Iris pigment epithelial cell (primary cell): ENCODE measurements around the gene RBMS1.

Source experiments
- DNase-seq: peaks from one replicate; pipeline ENCODE4 v3.0.0-alpha.2; 2011; ENCODE audit warnings: low read depth

The RBMS1 gene

GRCh38 chr2:160253440-160254188 is 240.0 kb downstream of the RBMS1 start:
- peak; percentile 73 for DNase-seq

DNA sequence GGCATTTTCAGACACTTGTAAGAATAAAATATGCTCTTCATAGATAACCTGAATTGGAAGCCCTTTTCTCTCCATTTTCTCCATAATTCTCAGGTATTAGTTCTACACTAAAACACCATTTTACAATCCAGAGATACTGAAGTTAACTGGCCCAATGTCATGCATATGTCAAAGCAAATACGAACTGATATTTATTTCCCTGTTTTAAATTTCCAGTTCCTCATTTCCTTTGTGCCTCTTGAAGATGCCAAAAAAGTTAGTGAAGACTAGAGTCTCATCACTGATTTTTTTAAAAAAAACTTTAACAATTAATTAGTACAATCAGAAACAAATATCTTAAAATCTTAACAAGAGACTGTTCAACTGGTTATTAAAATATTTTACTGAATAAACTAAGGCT is 240.7 kb downstream of the RBMS1 start:
- no peak for DNase-seq

GRCh38 chr2:160252278-160252887 is 241.2 kb downstream of the RBMS1 start:
- DNase-seq = no peak

DNA sequence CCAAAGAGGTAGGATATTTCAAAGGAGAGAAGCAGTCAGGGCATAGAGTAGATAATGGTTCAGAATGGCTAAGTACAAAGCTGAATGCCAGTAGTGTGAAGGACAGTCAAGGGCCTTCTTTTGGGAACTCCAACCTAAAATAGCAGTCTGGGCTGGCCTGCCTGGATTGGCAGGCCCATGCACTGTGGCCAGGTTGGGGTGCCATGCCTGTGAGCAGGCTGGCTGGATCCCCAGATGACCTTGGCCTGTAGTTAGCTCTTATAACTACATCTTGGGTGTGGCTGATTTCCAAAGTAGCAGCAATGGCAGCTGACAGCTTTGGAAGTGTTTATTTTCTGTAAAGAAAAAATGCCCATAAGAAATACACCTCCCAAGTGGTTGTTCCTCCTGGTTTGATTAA is 242.0 kb downstream of the RBMS1 start:
- no peak for DNase-seq

GRCh38 chr2:160249876-160250275 is 243.7 kb downstream of the RBMS1 start:
- DNase-seq = no peak

DNA sequence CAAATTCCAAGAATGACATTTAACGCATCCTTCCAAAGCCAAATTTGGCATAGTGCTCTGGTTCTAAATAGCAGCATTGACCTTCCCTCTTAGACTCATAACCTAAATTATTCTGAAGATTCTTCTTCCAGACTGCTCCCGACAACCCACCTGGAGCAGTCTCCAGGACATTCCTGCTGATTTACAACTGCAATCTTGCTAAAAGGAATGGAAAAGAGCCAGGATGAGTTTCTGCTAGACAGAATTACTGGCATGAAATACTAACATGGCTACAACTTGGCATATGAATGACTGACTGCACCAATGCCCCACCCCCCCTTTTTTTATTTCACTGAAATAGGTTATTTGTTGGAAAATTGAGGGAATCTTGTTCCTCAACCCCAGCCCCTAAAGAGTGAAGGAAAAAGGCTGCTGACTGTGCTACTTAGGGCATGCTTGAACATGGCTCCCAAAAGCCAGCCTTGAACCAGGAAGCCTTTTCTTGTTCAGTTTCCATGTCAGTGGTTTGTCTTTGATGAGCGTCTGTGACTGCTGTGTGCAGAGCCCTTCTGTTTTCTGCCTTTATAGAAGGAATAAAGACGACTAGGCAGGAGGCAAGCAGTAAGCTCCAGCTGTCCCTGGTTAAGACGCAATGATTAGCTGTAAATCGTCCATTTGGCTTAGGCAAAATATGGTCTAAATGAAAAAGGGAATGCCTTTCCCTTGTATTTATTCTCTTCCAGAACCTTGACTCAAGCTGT is 246.1 kb downstream of the RBMS1 start:
- no peak for DNase-seq

GRCh38 chr2:160246356-160246755 is 247.3 kb downstream of the RBMS1 start:
- DNase-seq = peak; percentile 61

GRCh38 chr2:160245614-160246155 is 247.9 kb downstream of the RBMS1 start:
- DNase-seq = no peak

- DNase-seq = no peak
These were observed 250.6 kb downstream of the RBMS1 start for GRCh38 chr2:160242893-160243564.

- DNase-seq = peak; percentile 88
These were observed 252.1 kb downstream of the RBMS1 start for GRCh38 chr2:160241251-160242137.

GRCh38 chr2:160239436-160239835 is 254.2 kb downstream of the RBMS1 start:
- no peak for DNase-seq

DNA sequence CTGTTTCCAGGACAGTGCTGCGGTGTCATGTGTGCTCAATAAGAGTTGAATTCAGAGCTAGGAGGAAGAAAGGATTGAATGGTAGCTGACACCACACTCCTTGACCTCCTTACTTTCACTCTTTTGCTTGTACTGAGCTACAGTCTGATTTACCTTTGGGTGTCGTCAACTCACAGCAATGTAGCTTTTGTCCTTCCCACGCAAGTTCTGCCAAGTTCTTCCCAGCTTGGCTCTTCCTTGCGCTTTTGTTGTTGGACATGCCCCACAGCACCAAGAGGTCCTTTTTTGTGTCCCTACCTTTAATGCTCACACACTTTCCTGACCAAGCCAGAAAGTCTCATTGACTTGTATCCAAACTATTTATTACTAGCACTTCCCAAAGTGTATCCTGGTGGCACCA is 255.2 kb downstream of the RBMS1 start:
- no peak for DNase-seq

DNA sequence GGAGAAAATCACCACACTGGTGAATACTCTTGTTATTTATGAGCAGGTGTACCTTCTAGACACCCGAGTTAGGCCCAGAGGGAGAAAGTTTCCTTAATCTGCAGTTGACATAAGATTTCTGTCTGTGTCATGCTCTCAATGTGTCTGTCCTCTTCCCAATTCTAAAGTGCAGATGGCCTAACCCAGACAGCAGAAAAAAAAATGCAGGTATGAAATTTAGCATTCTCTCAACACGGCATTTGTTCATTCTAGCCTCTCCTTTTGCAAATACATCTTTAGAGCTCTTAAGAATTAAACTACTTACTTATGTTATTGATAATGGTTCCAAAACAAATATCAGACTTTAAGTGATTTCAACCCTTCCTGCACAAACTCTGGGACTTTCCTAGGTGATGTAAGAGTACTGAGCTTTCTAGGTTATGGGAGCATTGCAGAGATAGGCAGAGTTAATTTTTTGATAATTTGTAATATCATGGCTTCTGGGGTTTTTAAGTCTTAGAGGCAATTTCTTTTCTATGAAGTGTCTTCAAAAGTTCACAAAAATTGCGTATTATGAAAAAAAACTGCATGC is 260.6 kb downstream of the RBMS1 start:
- peak; percentile 62 for DNase-seq

- DNase-seq = peak; percentile 84
These were observed 264.0 kb downstream of the RBMS1 start for GRCh38 chr2:160229591-160229990.

DNA sequence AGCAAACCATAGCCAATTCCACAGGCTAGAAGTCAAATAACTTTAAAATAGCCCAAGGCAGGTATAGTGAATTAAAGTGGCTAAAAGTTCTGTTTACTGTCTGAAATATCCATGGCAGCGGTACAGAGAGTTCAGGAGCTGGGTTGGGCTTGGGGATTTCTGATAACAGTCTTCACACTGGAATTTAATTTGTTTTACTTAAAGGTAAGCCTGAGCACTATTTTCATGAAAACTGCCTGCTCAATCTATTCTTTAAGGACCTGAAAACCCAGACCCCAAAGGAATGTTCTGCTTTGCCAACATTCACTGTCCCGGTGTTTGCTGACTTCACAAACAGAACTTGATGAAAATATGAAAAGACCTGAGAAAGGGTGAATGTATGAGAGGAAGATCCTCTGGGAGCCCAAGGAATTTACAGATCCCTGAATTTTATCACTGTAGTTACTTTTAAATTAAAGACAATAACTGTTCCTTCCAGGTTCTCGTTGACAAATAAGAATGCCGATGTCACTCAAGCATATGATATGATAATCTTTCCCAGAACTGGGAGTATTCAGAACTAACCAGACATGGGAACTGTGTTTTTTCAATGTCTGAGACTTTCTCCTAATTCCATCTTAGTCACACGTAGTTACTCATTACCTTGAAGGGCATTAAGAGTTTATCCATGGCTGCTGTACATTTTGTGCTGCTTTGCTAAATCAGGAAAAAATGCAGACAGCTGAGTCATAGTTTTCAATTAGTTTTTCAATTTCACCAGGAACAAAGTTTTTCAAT is 265.3 kb downstream of the RBMS1 start:
- peak; percentile 97 for DNase-seq

DNA sequence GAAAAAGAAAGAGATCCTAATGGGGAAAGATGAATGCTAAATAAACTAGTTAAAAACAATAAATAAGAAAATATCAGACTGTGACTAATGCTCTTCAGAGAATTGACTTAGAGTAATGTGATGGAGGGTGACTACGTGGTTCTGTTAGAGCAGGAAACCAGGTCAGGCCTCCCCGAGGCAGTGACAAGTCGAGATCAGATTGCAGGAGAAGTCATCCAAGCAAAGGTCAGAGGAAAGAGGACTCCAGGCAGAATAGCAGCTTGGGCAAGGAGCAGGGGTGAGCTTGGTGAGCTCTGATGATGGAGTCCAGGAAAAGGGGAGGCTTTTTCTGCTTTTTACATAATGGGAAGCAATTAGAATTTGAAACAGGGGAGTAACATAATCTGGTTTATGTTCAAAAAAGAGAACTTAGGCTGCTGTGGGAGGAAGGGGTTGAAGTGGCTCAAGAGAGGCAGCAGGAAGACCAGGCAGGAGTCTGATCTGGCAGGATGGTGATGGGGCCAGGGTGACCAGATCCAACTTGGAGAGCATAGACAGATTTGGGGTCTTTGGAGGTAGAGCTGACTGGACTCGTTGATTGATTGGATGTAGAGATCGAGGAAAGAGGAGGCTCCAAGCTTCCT is 266.2 kb downstream of the RBMS1 start:
- DNase-seq = peak; percentile 92

GRCh38 chr2:160226367-160226766 is 267.2 kb downstream of the RBMS1 start:
- no peak for DNase-seq

- DNase-seq = no peak
These were observed 267.9 kb downstream of the RBMS1 start for GRCh38 chr2:160225722-160226121.

DNA sequence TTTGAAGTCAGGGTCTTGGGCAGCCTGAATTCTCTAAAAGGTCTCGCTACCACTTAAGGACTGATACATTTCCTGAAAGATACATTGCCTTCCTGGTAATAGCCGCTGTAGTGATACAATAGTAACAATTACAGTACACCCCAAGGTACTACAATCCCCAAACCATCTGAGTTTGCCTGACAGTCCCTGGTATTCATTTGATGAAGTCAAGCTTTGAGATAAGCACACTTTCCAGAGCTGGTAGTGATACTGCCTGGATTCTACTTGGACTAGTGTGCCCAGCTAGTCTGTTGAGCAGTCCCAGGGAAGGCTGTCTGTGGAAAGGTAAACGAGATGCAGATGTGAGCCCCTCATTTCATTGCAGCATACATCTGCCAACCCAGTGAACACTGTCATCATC is 269.1 kb downstream of the RBMS1 start:
- no peak for DNase-seq

DNA sequence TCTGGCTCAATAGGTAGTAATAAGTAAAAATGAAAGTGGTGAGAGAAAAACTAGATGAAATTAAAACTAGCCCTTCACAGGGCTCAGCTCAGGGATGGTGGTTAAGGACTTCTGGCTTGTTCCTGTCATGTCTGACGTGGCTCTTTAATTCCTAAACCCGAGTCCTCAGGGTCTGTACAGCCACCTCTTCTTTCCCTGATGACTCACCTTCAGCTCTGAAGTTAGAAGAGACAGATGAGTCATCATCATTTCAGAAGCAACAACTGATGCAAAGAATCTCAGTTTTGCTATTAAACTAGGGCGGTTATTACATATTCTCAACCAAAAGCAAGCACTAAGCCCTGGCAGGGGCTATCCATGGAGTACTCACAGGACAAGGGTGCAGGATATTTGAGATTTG is 269.5 kb downstream of the RBMS1 start:
- DNase-seq = peak; percentile 98
